AG04449 (cell line): ENCODE results near the gene MAML2.
A peak's percentile ranks its signal among the peaks of the same experiment; 100 is the strongest.

Source experiments
- CTCF ChIA-PET: fragments of 350-600 bp; formaldehyde crosslinking; extraction: SDS; loops from one replicate; lab custom pipeline; 2021; ENCODE audit warnings: antibody characterized with exemption; lab: Yijun Ruan, JAX
- POLR2A ChIA-PET: fragments of 400-600, 350-600 bp; formaldehyde crosslinking; extraction: SDS; loops from one replicate; lab custom pipeline; 2020; ENCODE audit warnings: antibody characterized with exemption, inconsistent platforms; lab: Yijun Ruan, JAX
- DNase-seq: peaks from one replicate; pipeline ENCODE4 v3.0.0-alpha.2; 2010; ENCODE audit warnings: low read depth, low spot score
- H3K4me3 ChIP-seq: 2 replicates; pipeline ENCODE4 v1.5.1; 2011; ENCODE audit warnings: low read depth, mild to moderate bottlenecking, control low read depth, low read length
- CTCF ChIP-seq: IDR thresholded peaks from one replicate; pipeline ENCODE4 v1.5.1; 2011; ENCODE audit warnings: mild to moderate bottlenecking, moderate library complexity, low read length, control low read depth, inconsistent platforms; ENCODE audit not compliant: insufficient read depth; ENCODE audit errors: missing control alignments

MAML2 gene

GRCh38 chr11:96341211-96342013 is 1.6 kb downstream of the MAML2 start:
- peak overlapping the region; percentile 81 for H3K4me3 ChIP-seq
- peak; percentile 68 for TF ChIP-seq CTCF
- no peak for DNase-seq
- POLR2A ChIA-PET, result interaction anchor here (1.3 to 2.0 kb wide), 3 partner anchors 30 to 186 kb away, joined by 4 to 10 read pairs (median 4); no protein-coding TSS in a partner anchor
- CTCF ChIA-PET, result interaction anchor here (0.7 to 5.6 kb wide), 30 partner anchors 9 to 507 kb away, joined by 3 to 57 read pairs (median 6); no protein-coding TSS in a partner anchor

GRCh38 chr11:96340555-96340885 is 2.5 kb downstream of the MAML2 start:
- CTCF ChIA-PET, result interaction anchor here (0.7 to 5.6 kb wide), 15 partner anchors 9 to 506 kb away, joined by 3 to 57 read pairs (median 3); no protein-coding TSS in a partner anchor
- H3K4me3 ChIP-seq, result peak overlapping the region; percentile 81
- no peak for DNase-seq
- no peak for TF ChIP-seq CTCF
- POLR2A ChIA-PET, result interaction anchor here (1.3 to 1.6 kb wide), 2 partner anchors 32 to 33 kb away, joined by 3 to 9 read pairs; no protein-coding TSS in a partner anchor

GRCh38 chr11:96339706-96340554 is 3.1 kb downstream of the MAML2 start:
- H3K4me3 ChIP-seq, result peak overlapping the region; percentile 81
- POLR2A ChIA-PET, result interaction anchor here (1.3 to 1.6 kb wide), 2 partner anchors 31 to 33 kb away, joined by 3 to 9 read pairs; no protein-coding TSS in a partner anchor
- CTCF ChIA-PET, result interaction anchor here (0.7 to 5.6 kb wide), 17 partner anchors 8 to 505 kb away, joined by 3 to 57 read pairs (median 3); partner anchors contain the start of genes CCDC82 and JRKL
- no peak for TF ChIP-seq CTCF
- DNase-seq, result no peak

GRCh38 chr11:96338910-96339705 is 3.9 kb downstream of the MAML2 start:
- no peak for TF ChIP-seq CTCF
- no peak for DNase-seq
- CTCF ChIA-PET, result interaction anchor here (0.8 to 2.2 kb wide), 10 partner anchors 12 to 287 kb away, joined by 3 to 6 read pairs (median 3); partner anchors contain the start of genes CCDC82 and JRKL
- peak overlapping the region; percentile 81 for H3K4me3 ChIP-seq
- POLR2A ChIA-PET, result interaction anchor here (0.6 to 1.6 kb wide), 4 partner anchors 30 to 137 kb away, joined by 3 to 9 read pairs (median 5); no protein-coding TSS in a partner anchor

- TF ChIP-seq CTCF, result no peak
- H3K4me3 ChIP-seq, result peak overlapping the region; percentile 40
- POLR2A ChIA-PET, result no interaction called here
- CTCF ChIA-PET, result interaction anchor here (0.7 to 1.6 kb wide), 7 partner anchors 14 to 501 kb away, joined by 3 to 5 read pairs (median 3); no protein-coding TSS in a partner anchor
- no peak for DNase-seq
Measured at GRCh38 chr11:96337541-96338431, 5.2 kb downstream of the MAML2 start.
